ENCODE data around the gene SREBF2. TPM values are rescaled to one million over a fixed set of nuclear protein-coding genes. Genes with fewer than 3 reads are reported as not detected.

SREBF2 gene
- total and polyA plus RNA-seq, 2 of the 8 experiments (the other 6 are each of a cell fraction or from before 2014, with no cell fraction given) = 125 to 144 TPM

- Histone ChIP-seq H3K27me3 (replicated peaks in 1 of 4; ENCODE audit: control insufficient read depth in 3 of 4, extremely low read depth in 1 of 4, insufficient read depth in 3 of 4, low read length in 3 of 4) (no peaks in the 10 kb centered on the region; a peak in 1 of 7 replicates), H3K36me3 (ENCODE audit: control insufficient read depth in 2 of 4, insufficient read depth in 4 of 4, low read length in 3 of 4) (no peaks in the 10 kb centered on the region), H3K9me3 (ENCODE audit: insufficient read depth in 2 of 2, low read depth in 1 of 2, low read length in 1 of 2) (no peaks in the 10 kb centered on the region), H2BK12ac (ENCODE audit: low read depth, low read length) (no peak overlapping the region), H3K4me1 (replicated peaks in 1 of 4; ENCODE audit: control insufficient read depth in 3 of 4, insufficient read depth in 4 of 4, low read length in 3 of 4) (no peaks in the 10 kb centered on the region), H3K9ac (replicated peaks in 1 of 4; ENCODE audit: extremely low read depth in 1 of 4, low read depth in 3 of 4, low read length in 3 of 4) (no peak overlapping the region), H2AK5ac (ENCODE audit: low read depth, low read length) (no peak overlapping the region), H2BK120ac (replicated peaks; ENCODE audit: low read depth, low read length) (no peak overlapping the region), H3K4me3 (ENCODE audit: extremely low read depth in 1 of 4, insufficient read depth in 2 of 4, low read depth in 3 of 4, low read length in 4 of 4) (no peak overlapping the region), H3K79me2 (ENCODE audit: control insufficient read depth in 1 of 2, insufficient read depth in 2 of 2, low read length in 2 of 2) (no peaks in the 10 kb centered on the region), H3K23me2 (ENCODE audit: low read depth, low read length) (no peaks in the 10 kb centered on the region; the same call in 1 of the 2 replicates), H3K27ac (ENCODE audit: low read depth, low read length) (no peak overlapping the region), H3K79me1 (ENCODE audit: low read depth, low read length) (no peaks in the 10 kb centered on the region), H3K4ac (replicated peaks; ENCODE audit: insufficient read length, low read depth, low read length) (no peak overlapping the region), H2BK5ac (ENCODE audit: low read depth, low read length) (no peak overlapping the region), H4K91ac (replicated peaks; ENCODE audit: insufficient read length, low read length) (no peak overlapping the region), H4K5ac (ENCODE audit: insufficient read length, low read depth, low read length) (no peak overlapping the region), H4K8ac (ENCODE audit: extremely low read depth, insufficient read depth, low read length) (no peak overlapping the region), H3K14ac (ENCODE audit: insufficient read length) (no peak overlapping the region), H3K56ac (replicated peaks; ENCODE audit: insufficient read length, low read depth, low read length) (no peak overlapping the region), H3K23ac (ENCODE audit: insufficient read length) (no peak overlapping the region), H2BK15ac (ENCODE audit: low read length) (no peak overlapping the region), H2AFZ (ENCODE audit: low read length) (no peak overlapping the region), H2BK20ac (ENCODE audit: low read length) (no peak overlapping the region), H3K4me2 (ENCODE audit: insufficient read depth in 1 of 2, low read depth in 2 of 2, low read length in 2 of 2) (no peak overlapping the region), H3K18ac (ENCODE audit: extremely low read depth, low read length) (no peak overlapping the region), H4K20me1 (replicated peaks in 1 of 2; ENCODE audit: control insufficient read depth in 1 of 2, insufficient read depth in 2 of 2, low read length in 2 of 2) (no peaks in the 10 kb centered on the region)
- WGBS, 2 experiments (ENCODE audit: extremely low coverage in 1 of 2, insufficient coverage in 1 of 2, insufficient read length in 1 of 2, insufficient replicate concordance in 2 of 2, low coverage in 1 of 2, low lambda C conversion rate in 2 of 2, missing lambda C conversion rate in 1 of 2) = 94% methylated on average over 3 of the region's 3 CpGs; no CpG with 5 or more reads in 1 of the 2 experiments
- no peak for DNase-seq (ENCODE audit: low read depth in 1 of 2, low spot score in 2 of 2)
- POLR2A ChIA-PET (ENCODE audit: partially characterized antibody) = no interaction called here
- no peak for FAIRE-seq
- CTCF ChIA-PET (ENCODE audit: partially characterized antibody) = interaction anchor here (2.1 kb wide), 1 partner anchor 48 kb away, joined by 8 read pairs; no protein-coding TSS in a partner anchor
- TF ChIP-seq CEBPB (IDR thresholded peaks at IDR 0.05; ENCODE audit: low read depth, low read length) (no peak), HDAC6 (IDR thresholded peaks at IDR 0.05; ENCODE audit: low read depth, low read length) (no peak), TAF7 (optimal IDR thresholded peaks at IDR 0.05; ENCODE audit: borderline replicate concordance, low read depth, low read length) (no peak), MAX (IDR thresholded peaks at IDR 0.05) (no peak), KDM1A (IDR thresholded peaks at IDR 0.05; ENCODE audit: borderline replicate concordance, low read length) (no peak), CTCF (IDR thresholded peaks at IDR 0.05; ENCODE audit: control extremely low read depth in 1 of 3, insufficient read depth in 1 of 3, low read depth in 1 of 3, low read length in 3 of 3) (no peak), POU5F1 (IDR thresholded peaks at IDR 0.05; ENCODE audit: low read depth, low read length) (no peak), YY1 (IDR thresholded peaks at IDR 0.05; ENCODE audit: low read depth, low read length) (no peak), E2F6 (IDR thresholded peaks at IDR 0.05) (no peak), KDM4A (IDR thresholded peaks at IDR 0.05; ENCODE audit: low read depth, low read length, severe bottlenecking) (no peak), SAP30 (IDR thresholded peaks at IDR 0.05; ENCODE audit: insufficient read depth, insufficient replicate concordance, low read length) (no peak)
These were observed 39.0 kb upstream of the SREBF2 start for GRCh38 chr22:41793871-41794270.

All from H1 (cell line).